GM12878 (cell line): ENCODE data around the gene SAMD3. TPM values are rescaled to one million over a fixed set of nuclear protein-coding genes. Genes with fewer than 3 reads are reported as not detected.
"Not testable (repeated sequence)": the region's sequence is repeated elsewhere in the genome, so short reads cannot be mapped to it uniquely, and the experiment has no call there.

ENCODE experiments used
- ATAC-seq: fragments of 200-7000 bp; cut with Tn5 transposase; 3 replicates; pipeline ENCODE4 v1.9.1; 2020; ENCODE audit warnings: mild to moderate bottlenecking, moderate library complexity
- BruUV-seq: library from RNA; stranded (reverse); fragments of 400-500 nt; replicated peaks from 2 replicates; lab custom pipeline; 2021; lab: Mats Ljungman, UMichigan
- CTCF ChIA-PET: fragments of 300-600 bp; sonication (Branson Sonifier 250); formaldehyde crosslinking; extraction: SDS; loops from one replicate; lab custom pipeline; 2021; ENCODE audit warnings: inconsistent platforms; lab: Yijun Ruan, JAX
- POLR2A ChIA-PET: fragments of 350-600 bp; formaldehyde crosslinking; extraction: SDS; loops from one replicate; lab custom pipeline; 2021; ENCODE audit warnings: inconsistent platforms; lab: Charles Lee
- RAD21 ChIA-PET: fragments of 300-600 bp; sonication (Branson Sonifier 250); formaldehyde crosslinking; loops from one replicate; lab custom pipeline; 2023; ENCODE audit warnings: antibody characterized with exemption; ENCODE audit not compliant: unreplicated experiment; lab: Charles Lee
- SMC1A ChIA-PET: fragments of 300-600 bp; sonication (Branson Sonifier 250); formaldehyde crosslinking; loops from one replicate; lab custom pipeline; 2023; ENCODE audit not compliant: unreplicated experiment, uncharacterized antibody; lab: Charles Lee
- DNase-seq: peaks from one replicate; pipeline ENCODE4 v3.0.0-alpha.2; 2011; ENCODE audit warnings: low read depth, low spot score
- FAIRE-seq: peaks from 3 replicates; lab custom pipeline; 2011; peaks lifted over from hg19 to GRCh38; lab: Jason Lieb, UNC
- H2AFZ ChIP-seq: 2 replicates; pipeline ENCODE4 v1.6.0; 2011; ENCODE audit warnings: low read depth, low read length, control low read depth; ENCODE audit not compliant: control insufficient read depth
- H3K27ac ChIP-seq: 2 replicates; pipeline ENCODE4 v1.5.1; 2011; ENCODE audit warnings: control low read depth; ENCODE audit not compliant: control insufficient read depth, insufficient read depth
- H3K27me3 ChIP-seq, 2 experiments: replicated peaks in 1 of 2; 2 replicates each; pipeline versions ENCODE4 v1.6.0 to v1.6.1; 2011; ENCODE audit warnings: low read length in 1 of 2; ENCODE audit not compliant: control insufficient read depth in 2 of 2, insufficient read depth in 2 of 2
- H3K36me3 ChIP-seq, 2 experiments: 2 replicates each; pipeline ENCODE4 v1.5.1; 2011; ENCODE audit warnings: low read length in 1 of 2; ENCODE audit not compliant: control insufficient read depth in 2 of 2, insufficient read depth in 2 of 2
- H3K4me1 ChIP-seq: 2 replicates; pipeline ENCODE4 v1.6.1; 2011; ENCODE audit warnings: mild to moderate bottlenecking, low read length, moderate library complexity, mixed read lengths; ENCODE audit not compliant: control insufficient read depth, insufficient read depth
- H3K4me2 ChIP-seq: 2 replicates; pipeline ENCODE4 v1.6.0; 2011; ENCODE audit warnings: control low read depth; ENCODE audit not compliant: control insufficient read depth, insufficient read depth
- H3K4me3 ChIP-seq: fragments of 200-600 bp; sonication (generic); 2 replicates; pipeline ENCODE4 v1.5.1; 2016
- H3K79me2 ChIP-seq: 2 replicates; pipeline ENCODE4 v1.6.0; 2011; ENCODE audit warnings: low read length; ENCODE audit not compliant: control insufficient read depth, insufficient read depth
- H3K9ac ChIP-seq: 2 replicates; pipeline ENCODE4 v1.8.0; 2011; ENCODE audit warnings: low read length, control low read depth, mixed read lengths; ENCODE audit not compliant: control insufficient read depth, insufficient read depth
- H3K9me3 ChIP-seq: replicated peaks from 3 replicates; pipeline ENCODE4 v1.5.1; 2011; ENCODE audit warnings: mild to moderate bottlenecking, low read length; ENCODE audit not compliant: control insufficient read depth, insufficient read depth
- H4K20me1 ChIP-seq: 2 replicates; pipeline ENCODE4 v1.6.0; 2011; ENCODE audit not compliant: control insufficient read depth, insufficient read depth
- ASH2L ChIP-seq: fragments of 300-600, 200-600 bp; sonication (generic); IDR thresholded peaks from 2 replicates; pipeline ENCODE4 v1.6.1; 2017; ENCODE audit warnings: low read depth, mild to moderate bottlenecking, borderline replicate concordance
- BHLHE40 ChIP-seq, 2 experiments: fragments of 450-650 bp in 1 of 2; IDR thresholded peaks; 2 replicates each; pipeline ENCODE4 v1.6.1; 2011 to 2017; ENCODE audit warnings: low read depth in 2 of 2, borderline replicate concordance in 1 of 2, improper control_type of control experiment in 1 of 2, low read length in 1 of 2, mild to moderate bottlenecking in 1 of 2
- CBFB ChIP-seq: IDR thresholded peaks from 2 replicates; pipeline ENCODE4 v1.6.1; 2016; ENCODE audit warnings: antibody characterized with exemption, low read depth
- DPF2 ChIP-seq: fragments of 450-650 bp; IDR thresholded peaks from 2 replicates; pipeline ENCODE4 v1.6.1; 2017; ENCODE audit warnings: mild to moderate bottlenecking
- EED ChIP-seq: sonication (generic); IDR thresholded peaks from 2 replicates; pipeline ENCODE4 v1.6.1; 2016; ENCODE audit warnings: antibody characterized with exemption, low read depth
- HDGF ChIP-seq: fragments of 450-650 bp; IDR thresholded peaks from 2 replicates; pipeline ENCODE4 v1.6.1; 2016; ENCODE audit warnings: antibody characterized with exemption
- MEF2A ChIP-seq: IDR thresholded peaks from 2 replicates; pipeline ENCODE4 v1.6.1; 2011; ENCODE audit warnings: low read depth, mild to moderate bottlenecking, low read length, moderate library complexity; ENCODE audit not compliant: insufficient read depth
- MTA2 ChIP-seq: fragments of 450-650 bp; IDR thresholded peaks from 2 replicates; pipeline ENCODE4 v1.6.1; 2016; ENCODE audit warnings: low read depth, mild to moderate bottlenecking, moderate library complexity
- MXI1 ChIP-seq: fragments of 150-350 bp; IDR thresholded peaks from 2 replicates; pipeline ENCODE4 v1.6.1; 2011; ENCODE audit warnings: low read depth, mild to moderate bottlenecking, inconsistent platforms, low read length, improper control_type of control experiment
- NR2F1 ChIP-seq: fragments of 450-650 bp; conservative IDR thresholded peaks from 2 replicates; pipeline ENCODE4 v1.6.1; 2017; ENCODE audit warnings: mild to moderate bottlenecking
- RUNX3 ChIP-seq: IDR thresholded peaks from 2 replicates; pipeline ENCODE4 v1.6.1; 2012; ENCODE audit warnings: low read length, inconsistent platforms
- SKIL ChIP-seq: fragments of 450-650 bp; IDR thresholded peaks from 2 replicates; pipeline ENCODE4 v1.6.1; 2017; ENCODE audit warnings: mild to moderate bottlenecking, low read depth, inconsistent platforms; ENCODE audit not compliant: poor library complexity, severe bottlenecking
- WGBS: methylation state at CpG from one replicate; pipeline ENCODE4 v1.1.6; 2016; ENCODE audit warnings: low lambda C conversion rate; ENCODE audit not compliant: insufficient replicate concordance, insufficient coverage; ENCODE audit errors: missing lambda C conversion rate; 5-methylcytosine and 5-hydroxymethylcytosine counted together
- in situ Hi-C: fragments of 300-500 bp; cut with MboI; formaldehyde crosslinking; loops from 9 replicates; pipeline ENCODE4 v1.14.3; 2018; ENCODE audit warnings: mixed read lengths
- intact Hi-C: fragments of 100-400 bp; cut with micrococcal nuclease; formaldehyde crosslinking; loops from one replicate; pipeline ENCODE4 v1.14.2; 2022; ENCODE audit not compliant: unreplicated experiment
- polyA plus RNA-seq, 11 experiments: library from polyadenylated mRNA; depleted of rRNA in 4 of 11; unstranded in 6 of 11; stranded (reverse) in 5 of 11; fragments of >200 nt; fragmentation: Nextera tagmentation in 4 of 11; fragmentation: Illumina TruSeq in 1 of 11; extraction: Ambion mirVana in 4 of 11; extraction: Trizol in 1 of 11; gene quantifications; 1 replicate in 1 of 11; 2 replicates in 10 of 11; pipeline versions ENCODE4 v1.2.1 to v1.2.3, GENCODE V29; 2011 to 2016; ENCODE audit warnings: inconsistent platforms in 2 of 11, missing spikeins in 2 of 11, low read depth in 1 of 11
- total RNA-seq, 4 experiments: library from RNA; depleted of rRNA in 3 of 4; stranded (reverse); fragments of >200 nt in 3 of 4; fragmentation: Illumina TruSeq in 1 of 4; extraction: Trizol in 1 of 4; gene quantifications; 2 replicates each; pipeline versions ENCODE4 v1.2.1 to v1.2.3, GENCODE V29; 2013 to 2021
- TF ChIP-seq, protein P1 (sequence below): IDR thresholded peaks from 2 replicates; pipeline ENCODE4 v1.6.1; 2012; ENCODE audit warnings: low read length, inconsistent platforms

The SAMD3 gene
- total and polyA plus RNA-seq, 10 of the 15 experiments (the other 5 are each of a cell fraction or from before 2014, with no cell fraction given), result 0.04 to 2.3 (median 0.39) TPM; not detected in 2

DNA sequence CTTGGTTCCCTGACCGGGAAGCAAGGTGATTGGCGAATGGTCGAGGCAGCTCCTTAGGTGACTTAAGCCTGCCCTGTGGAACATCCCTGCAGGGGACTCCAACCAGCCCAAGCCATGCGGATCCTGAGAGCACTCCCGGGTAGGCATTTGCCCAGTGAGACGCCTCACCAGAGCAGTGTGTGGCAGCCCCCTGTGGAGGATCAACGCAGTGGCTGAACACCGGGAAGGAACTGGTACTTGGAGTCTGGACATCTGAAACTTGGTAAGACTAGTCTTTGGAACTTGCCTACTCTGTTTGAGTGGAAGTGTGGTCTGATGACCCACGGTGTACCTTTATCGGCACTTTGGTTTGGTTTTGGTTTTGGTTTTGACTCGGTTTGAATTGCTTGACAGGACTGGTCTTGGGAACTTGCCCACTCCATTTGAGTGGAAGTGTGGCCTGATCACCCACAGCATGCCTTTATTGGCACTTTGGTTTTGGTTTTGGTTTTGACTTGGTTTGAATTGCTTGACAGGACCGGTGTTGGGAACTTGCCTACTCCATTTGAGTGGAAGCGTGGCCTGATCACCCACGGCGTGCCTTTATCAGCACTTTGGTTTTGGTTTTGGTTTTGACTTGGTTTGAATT is 38.0 kb upstream of the SAMD3 start:
- Histone ChIP-seq H3K4me2 (peak overlapping the region; percentile 88), H3K9ac (peak overlapping the region; percentile 70), H3K4me3 (peak overlapping the region; percentile 68), H2AFZ (peak overlapping the region; percentile 72), H3K27ac (peak overlapping the region; percentile 74), H3K4me1 (peaks cover 13% of the 10 kb centered on the region), H3K79me2 (peaks cover 11% of the 10 kb centered on the region)
- ATAC-seq, result peak; percentile 66
- CTCF ChIA-PET, POLR2A ChIA-PET, H3K9me3 ChIP-seq, H4K20me1 ChIP-seq, H3K36me3 ChIP-seq, H3K27me3 ChIP-seq, in situ Hi-C loops, SMC1A ChIA-PET, BruUV-seq, RAD21 ChIA-PET, DNase-seq, FAIRE-seq: not testable (repeated sequence)
- intact Hi-C loops, result loop anchor here (2.0 to 5.0 kb wide), 3 partner anchors 38 to 316 kb away; partner anchors contain the start of gene SAMD3
- 0% methylated on average over 15 of the region's 15 CpGs for WGBS
- TF ChIP-seq RUNX3 (peak; percentile 59), ASH2L (0 out of 2 replicates have a peak, but pooled peaks have one; percentile 93), DPF2 (0 out of 2 replicates have a peak, but pooled peaks have one; percentile 8), EED (0 out of 2 replicates have a peak, but pooled peaks have one; percentile 6), HDGF (0 out of 2 replicates have a peak, but pooled peaks have one; percentile 41), CBFB (peak; percentile 16; the same call in 1 of the 2 replicates), MXI1 (0 out of 2 replicates have a peak, but pooled peaks have one; percentile 30)

DNA sequence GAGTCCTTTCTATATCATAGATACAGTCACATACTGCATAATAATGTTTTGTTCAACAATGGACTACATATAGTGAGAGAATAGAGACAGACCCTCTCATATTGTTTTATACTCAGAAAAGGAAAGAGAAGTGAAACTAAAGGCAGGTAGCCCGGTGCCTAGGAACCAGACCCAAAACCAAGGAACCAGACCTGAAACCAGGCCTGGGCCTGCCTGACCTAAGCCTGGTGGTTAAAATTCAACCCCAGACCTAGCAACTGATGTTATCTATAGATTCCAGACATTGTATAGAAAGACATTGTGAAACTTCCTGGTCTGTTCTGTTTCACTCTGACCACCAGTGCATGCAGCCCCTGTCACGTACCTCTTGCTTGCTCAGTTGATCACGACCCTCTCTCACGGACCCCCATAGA is 37.3 kb upstream of the SAMD3 start:
- SMC1A ChIA-PET, H3K9me3 ChIP-seq, H3K27me3 ChIP-seq, BruUV-seq, RAD21 ChIA-PET, H3K36me3 ChIP-seq, FAIRE-seq, H4K20me1 ChIP-seq, CTCF ChIA-PET, in situ Hi-C loops, POLR2A ChIA-PET: not testable (repeated sequence)
- H3K4me3 ChIP-seq, result peak overlapping the region; percentile 68
- H3K79me2 ChIP-seq, result peaks cover 11% of the 10 kb centered on the region
- peak overlapping the region; percentile 88 for H3K4me2 ChIP-seq
- DNase-seq (peak; percentile 51), ATAC-seq (peak; percentile 82)
- peak overlapping the region; percentile 72; the same call in 1 of the 2 replicates for H2AFZ ChIP-seq
- H3K4me1 ChIP-seq, result peaks cover 13% of the 10 kb centered on the region
- H3K9ac ChIP-seq, result peak overlapping the region; percentile 70
- 0% methylated on average over 4 of the region's 4 CpGs for WGBS
- intact Hi-C loops, result loop anchor here (2.0 to 5.0 kb wide), 3 partner anchors 37 to 317 kb away; partner anchors contain the start of gene SAMD3
- H3K27ac ChIP-seq, result peak overlapping the region; percentile 74
- TF ChIP-seq CBFB (peak; percentile 13; the same call in 1 of the 2 replicates), NR2F1 (0 out of 2 replicates have a peak, but pooled peaks have one; percentile 23), SKIL (peak; percentile 81), BHLHE40 (IDR thresholded peaks at IDR 0.05; ENCODE audit: borderline replicate concordance in 1 of 2, low read depth in 2 of 2, low read length in 1 of 2) (peak in 1 of 2 experiments; percentile 45; a peak in 1 of 4 replicates), MEF2A (0 out of 2 replicates have a peak, but pooled peaks have one; percentile 60), MTA2 (peak; percentile 76)
- TF ChIP-seq, protein P1, sequence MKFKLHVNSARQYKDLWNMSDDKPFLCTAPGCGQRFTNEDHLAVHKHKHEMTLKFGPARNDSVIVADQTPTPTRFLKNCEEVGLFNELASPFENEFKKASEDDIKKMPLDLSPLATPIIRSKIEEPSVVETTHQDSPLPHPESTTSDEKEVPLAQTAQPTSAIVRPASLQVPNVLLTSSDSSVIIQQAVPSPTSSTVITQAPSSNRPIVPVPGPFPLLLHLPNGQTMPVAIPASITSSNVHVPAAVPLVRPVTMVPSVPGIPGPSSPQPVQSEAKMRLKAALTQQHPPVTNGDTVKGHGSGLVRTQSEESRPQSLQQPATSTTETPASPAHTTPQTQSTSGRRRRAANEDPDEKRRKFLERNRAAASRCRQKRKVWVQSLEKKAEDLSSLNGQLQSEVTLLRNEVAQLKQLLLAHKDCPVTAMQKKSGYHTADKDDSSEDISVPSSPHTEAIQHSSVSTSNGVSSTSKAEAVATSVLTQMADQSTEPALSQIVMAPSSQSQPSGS, result peak; percentile 48; the same call in 1 of the 2 replicates
